ENCODE results near the gene EHD3. TPM values are rescaled to one million over a fixed set of nuclear protein-coding genes. Genes with fewer than 3 reads are reported as not detected.

The EHD3 gene
- total and polyA plus RNA-seq, 2 of the 8 experiments (the other 6 are each of a cell fraction or from before 2014, with no cell fraction given) = 9.3 to 12.0 TPM

DNA sequence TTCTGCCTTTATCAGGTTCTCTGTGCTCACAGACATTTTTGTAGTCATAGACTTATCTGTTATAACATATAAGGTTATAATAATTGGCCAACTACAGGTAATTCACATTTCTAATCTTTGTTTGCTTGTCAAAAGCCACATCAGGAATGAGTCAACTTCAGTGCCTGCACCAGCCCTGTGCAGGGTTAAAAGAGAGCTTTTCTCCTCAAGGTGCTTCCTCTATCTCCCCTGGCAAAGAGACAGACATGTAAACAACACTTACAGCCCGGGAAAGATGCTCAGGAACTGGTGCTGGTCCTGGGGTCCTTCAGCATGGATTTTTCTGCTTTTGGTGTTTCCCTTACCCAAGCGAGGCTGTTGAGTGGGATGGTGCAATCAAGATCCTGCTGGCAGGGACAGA lies 7.7 kb upstream of the EHD3 start (continued):
- TF ChIP-seq, protein P1, sequence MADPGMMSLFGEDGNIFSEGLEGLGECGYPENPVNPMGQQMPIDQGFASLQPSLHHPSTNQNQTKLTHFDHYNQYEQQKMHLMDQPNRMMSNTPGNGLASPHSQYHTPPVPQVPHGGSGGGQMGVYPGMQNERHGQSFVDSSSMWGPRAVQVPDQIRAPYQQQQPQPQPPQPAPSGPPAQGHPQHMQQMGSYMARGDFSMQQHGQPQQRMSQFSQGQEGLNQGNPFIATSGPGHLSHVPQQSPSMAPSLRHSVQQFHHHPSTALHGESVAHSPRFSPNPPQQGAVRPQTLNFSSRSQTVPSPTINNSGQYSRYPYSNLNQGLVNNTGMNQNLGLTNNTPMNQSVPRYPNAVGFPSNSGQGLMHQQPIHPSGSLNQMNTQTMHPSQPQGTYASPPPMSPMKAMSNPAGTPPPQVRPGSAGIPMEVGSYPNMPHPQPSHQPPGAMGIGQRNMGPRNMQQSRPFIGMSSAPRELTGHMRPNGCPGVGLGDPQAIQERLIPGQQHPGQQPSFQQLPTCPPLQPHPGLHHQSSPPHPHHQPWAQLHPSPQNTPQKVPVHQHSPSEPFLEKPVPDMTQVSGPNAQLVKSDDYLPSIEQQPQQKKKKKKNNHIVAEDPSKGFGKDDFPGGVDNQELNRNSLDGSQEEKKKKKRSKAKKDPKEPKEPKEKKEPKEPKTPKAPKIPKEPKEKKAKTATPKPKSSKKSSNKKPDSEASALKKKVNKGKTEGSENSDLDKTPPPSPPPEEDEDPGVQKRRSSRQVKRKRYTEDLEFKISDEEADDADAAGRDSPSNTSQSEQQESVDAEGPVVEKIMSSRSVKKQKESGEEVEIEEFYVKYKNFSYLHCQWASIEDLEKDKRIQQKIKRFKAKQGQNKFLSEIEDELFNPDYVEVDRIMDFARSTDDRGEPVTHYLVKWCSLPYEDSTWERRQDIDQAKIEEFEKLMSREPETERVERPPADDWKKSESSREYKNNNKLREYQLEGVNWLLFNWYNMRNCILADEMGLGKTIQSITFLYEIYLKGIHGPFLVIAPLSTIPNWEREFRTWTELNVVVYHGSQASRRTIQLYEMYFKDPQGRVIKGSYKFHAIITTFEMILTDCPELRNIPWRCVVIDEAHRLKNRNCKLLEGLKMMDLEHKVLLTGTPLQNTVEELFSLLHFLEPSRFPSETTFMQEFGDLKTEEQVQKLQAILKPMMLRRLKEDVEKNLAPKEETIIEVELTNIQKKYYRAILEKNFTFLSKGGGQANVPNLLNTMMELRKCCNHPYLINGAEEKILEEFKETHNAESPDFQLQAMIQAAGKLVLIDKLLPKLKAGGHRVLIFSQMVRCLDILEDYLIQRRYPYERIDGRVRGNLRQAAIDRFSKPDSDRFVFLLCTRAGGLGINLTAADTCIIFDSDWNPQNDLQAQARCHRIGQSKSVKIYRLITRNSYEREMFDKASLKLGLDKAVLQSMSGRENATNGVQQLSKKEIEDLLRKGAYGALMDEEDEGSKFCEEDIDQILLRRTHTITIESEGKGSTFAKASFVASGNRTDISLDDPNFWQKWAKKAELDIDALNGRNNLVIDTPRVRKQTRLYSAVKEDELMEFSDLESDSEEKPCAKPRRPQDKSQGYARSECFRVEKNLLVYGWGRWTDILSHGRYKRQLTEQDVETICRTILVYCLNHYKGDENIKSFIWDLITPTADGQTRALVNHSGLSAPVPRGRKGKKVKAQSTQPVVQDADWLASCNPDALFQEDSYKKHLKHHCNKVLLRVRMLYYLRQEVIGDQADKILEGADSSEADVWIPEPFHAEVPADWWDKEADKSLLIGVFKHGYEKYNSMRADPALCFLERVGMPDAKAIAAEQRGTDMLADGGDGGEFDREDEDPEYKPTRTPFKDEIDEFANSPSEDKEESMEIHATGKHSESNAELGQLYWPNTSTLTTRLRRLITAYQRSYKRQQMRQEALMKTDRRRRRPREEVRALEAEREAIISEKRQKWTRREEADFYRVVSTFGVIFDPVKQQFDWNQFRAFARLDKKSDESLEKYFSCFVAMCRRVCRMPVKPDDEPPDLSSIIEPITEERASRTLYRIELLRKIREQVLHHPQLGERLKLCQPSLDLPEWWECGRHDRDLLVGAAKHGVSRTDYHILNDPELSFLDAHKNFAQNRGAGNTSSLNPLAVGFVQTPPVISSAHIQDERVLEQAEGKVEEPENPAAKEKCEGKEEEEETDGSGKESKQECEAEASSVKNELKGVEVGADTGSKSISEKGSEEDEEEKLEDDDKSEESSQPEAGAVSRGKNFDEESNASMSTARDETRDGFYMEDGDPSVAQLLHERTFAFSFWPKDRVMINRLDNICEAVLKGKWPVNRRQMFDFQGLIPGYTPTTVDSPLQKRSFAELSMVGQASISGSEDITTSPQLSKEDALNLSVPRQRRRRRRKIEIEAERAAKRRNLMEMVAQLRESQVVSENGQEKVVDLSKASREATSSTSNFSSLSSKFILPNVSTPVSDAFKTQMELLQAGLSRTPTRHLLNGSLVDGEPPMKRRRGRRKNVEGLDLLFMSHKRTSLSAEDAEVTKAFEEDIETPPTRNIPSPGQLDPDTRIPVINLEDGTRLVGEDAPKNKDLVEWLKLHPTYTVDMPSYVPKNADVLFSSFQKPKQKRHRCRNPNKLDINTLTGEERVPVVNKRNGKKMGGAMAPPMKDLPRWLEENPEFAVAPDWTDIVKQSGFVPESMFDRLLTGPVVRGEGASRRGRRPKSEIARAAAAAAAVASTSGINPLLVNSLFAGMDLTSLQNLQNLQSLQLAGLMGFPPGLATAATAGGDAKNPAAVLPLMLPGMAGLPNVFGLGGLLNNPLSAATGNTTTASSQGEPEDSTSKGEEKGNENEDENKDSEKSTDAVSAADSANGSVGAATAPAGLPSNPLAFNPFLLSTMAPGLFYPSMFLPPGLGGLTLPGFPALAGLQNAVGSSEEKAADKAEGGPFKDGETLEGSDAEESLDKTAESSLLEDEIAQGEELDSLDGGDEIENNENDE (IDR thresholded peaks at IDR 0.05; ENCODE audit: insufficient replicate concordance, low read length) = no peak
- no peak for TF ChIP-seq EP300 (IDR thresholded peaks at IDR 0.05; ENCODE audit: borderline replicate concordance in 1 of 2, low read depth in 2 of 2, low read length in 2 of 2)
- no peak for TF ChIP-seq KDM5A (IDR thresholded peaks at IDR 0.05; ENCODE audit: low read length)
- TF ChIP-seq, protein P2, sequence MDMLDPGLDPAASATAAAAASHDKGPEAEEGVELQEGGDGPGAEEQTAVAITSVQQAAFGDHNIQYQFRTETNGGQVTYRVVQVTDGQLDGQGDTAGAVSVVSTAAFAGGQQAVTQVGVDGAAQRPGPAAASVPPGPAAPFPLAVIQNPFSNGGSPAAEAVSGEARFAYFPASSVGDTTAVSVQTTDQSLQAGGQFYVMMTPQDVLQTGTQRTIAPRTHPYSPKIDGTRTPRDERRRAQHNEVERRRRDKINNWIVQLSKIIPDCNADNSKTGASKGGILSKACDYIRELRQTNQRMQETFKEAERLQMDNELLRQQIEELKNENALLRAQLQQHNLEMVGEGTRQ (IDR thresholded peaks at IDR 0.05; ENCODE audit: low read length) = no peak
- no peak for TF ChIP-seq RXRA (IDR thresholded peaks at IDR 0.05; ENCODE audit: insufficient read depth, low read depth, low read length)
- no peak for TF ChIP-seq NANOG (IDR thresholded peaks at IDR 0.05; ENCODE audit: insufficient read depth, low read depth, low read length, poor library complexity, severe bottlenecking)
- no peak for TF ChIP-seq JUND (IDR thresholded peaks at IDR 0.05; ENCODE audit: low read length)
- no peak for TF ChIP-seq ASH2L (IDR thresholded peaks at IDR 0.05; ENCODE audit: low read length)

All from H1 (cell line).